C1 segment of cervical spinal cord (tissue), 14 donors: ENCODE measurements around the gene GXYLT1.
"Not testable (repeated sequence)": the region's sequence is repeated elsewhere in the genome, so short reads cannot be mapped to it uniquely, and the experiment has no call there.

ENCODE experiments used
- DNase-seq, 14 donors: peaks; one replicate each; lab custom pipeline; 2025; lab: John Stamatoyannopoulos, UW

GXYLT1 gene

DNA sequence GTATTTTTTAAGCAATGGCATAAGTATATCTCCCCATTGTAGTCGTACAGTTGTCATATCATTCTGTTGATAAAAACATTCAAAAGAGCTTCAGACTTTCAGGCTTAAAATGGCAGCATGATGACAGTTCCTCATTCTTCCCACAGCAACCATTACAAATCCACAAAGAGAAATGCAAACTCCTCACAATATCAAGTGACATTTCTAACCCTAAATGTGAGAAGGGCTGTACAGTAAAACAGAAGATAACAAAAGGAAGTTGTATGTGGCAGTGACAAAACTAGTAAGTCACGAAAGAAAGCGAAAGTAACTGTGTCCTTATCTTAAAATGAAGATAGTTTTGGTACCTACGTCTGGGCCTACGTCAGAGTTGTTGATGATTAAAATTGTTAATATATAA is 46.7 kb downstream of the GXYLT1 start:
- DNase-seq, result no peak

DNA sequence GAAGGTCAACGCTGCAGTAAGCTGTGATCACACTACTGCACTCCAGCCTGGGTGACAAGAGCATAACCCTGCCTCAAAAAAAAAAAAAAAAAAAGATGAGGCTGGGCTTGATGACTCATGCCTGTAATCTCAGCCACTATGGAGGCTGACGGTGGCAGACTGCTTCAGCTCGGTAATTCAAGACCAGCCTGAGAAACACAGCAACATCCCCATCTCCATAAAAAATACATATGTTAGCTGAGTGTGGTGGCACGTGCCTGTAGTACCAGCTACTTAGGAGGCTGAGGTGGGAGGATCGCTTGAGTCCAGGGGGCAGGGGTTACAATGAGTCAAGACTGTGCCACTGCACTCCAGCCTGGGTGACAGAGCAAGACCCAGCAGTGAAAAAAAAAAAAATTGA is 50.4 kb downstream of the GXYLT1 start:
- DNase-seq, result no peak

DNA sequence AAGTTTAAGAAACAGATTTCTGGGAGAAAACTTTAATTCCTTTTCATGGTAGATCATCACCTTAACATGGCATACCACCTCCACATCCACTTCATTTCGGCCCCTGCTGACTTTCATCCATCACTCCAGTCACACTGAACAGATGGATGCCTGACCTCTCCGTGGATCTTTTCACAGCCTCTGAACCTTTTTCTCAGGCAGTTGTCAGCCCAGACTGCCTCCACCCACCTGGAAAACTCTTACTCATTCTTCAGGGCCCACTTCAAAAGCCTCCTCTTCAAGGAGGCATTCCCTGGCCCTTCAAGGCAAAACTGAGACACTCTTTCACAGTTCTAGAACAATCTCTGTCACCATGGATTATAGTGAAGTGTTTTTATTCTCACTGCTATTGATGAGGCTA is 52.9 kb downstream of the GXYLT1 start:
- DNase-seq, result no peak

DNA sequence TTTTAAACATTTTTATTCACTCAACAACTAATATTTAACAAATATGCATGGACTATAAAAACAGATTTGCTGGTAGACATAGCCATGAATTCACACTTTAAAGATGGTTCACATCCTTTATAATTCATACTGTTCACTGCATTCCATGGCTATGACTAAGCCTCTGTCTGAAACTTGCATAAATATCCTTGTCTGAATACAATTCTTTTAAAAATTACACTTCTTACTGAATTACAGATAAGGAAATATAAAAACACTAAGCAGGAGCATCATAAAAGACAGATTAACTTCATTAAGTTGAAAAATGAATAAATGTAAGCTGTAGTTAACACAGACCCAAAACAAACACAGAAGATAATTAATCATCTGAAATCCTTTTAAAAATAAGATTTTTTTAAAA is 53.8 kb downstream of the GXYLT1 start:
- DNase-seq, result no peak

DNA sequence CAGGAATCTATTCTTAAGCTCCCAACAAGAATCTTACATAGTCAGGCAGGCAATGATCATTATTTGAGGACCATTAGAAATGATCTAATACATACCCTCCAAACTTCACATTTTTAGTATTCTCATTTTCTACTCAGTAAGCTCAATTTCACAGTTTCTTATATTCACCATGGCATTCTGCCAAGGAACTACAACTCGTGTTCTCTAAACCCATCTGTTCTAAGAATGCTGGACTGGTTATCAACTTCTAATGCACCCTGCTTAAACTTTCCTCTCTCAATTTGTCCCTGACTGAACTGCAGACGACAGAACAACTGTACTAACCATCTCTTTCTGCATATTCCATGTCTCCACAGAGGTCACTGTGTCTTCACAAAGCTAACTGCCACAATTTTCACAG is 58.6 kb downstream of the GXYLT1 start:
- DNase-seq, result no peak

DNA sequence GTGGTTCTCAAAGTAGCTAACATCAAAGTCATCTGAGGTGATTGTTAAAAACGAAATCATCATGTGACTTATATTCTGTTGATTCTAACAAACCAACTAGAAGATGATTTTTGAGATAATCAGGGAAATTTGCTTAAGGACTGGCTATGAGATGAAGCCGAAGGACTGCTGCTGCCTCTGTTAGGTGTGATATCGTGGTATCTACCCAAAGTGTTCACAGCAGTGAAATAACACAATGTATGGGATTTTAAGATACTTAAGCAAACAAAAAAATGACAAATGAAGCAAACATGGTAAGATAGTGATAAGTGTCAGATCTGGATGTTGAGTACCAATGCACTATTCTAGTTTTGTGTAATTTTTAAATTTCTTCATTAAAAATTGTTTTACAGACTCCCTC is 59.1 kb downstream of the GXYLT1 start:
- no peak for DNase-seq

DNA sequence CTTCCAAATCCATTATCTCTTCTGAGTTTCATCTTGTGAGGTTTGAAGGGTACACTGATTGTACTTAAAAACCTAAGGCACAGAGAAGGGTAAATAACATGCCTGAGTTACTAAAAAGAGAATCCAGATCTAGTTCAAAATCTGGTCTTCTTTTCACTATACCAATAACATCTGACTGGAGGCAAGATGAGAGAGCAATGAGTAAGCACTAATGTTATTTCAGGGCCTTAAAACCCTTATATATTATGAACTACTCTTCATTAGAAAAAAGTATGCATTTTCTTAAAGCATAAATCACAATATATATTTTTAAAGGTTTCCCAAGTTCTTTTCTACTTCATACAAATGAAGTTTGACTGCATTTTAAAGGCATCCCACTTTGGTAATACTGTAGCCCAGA is 60.2 kb downstream of the GXYLT1 start:
- DNase-seq, result no peak

DNA sequence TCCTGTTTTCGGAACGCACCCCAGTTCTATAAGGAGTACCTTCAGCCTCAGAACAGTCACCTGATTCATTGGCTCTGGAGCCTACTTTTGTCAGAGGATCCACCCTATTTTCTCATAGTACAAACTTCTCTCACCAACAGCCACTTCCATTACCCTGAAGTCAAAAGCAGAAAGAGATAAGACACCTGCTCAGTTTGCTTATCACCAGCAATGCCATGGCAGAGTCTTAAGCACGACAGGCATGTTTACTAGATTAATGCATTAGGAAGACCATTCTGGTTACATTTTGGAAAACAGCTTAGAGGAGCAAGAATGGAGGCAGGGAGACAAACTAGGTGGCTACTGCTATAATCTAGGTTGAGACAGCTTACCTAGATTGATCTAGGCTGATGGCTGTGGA is 67.7 kb downstream of the GXYLT1 start:
- DNase-seq, result no peak

DNA sequence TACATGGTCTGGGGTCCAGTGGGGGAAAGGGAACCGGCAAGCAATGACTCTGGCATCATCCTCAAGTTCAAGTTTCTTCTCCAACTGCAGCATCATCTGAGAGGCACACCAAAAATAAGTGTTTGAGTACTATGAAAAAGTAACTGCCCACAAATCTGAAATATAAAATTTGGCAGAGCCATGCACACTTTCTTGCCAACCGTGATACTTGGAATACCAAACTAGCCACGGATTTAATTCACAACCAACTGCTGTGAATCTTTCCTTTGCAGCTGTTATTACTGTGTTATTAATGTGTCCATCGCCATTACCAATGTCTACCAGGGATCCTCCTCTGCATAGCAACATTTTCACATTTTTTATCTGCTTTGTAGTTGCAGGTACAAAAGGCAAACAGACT is 74.6 kb downstream of the GXYLT1 start:
- DNase-seq, result no peak

DNA sequence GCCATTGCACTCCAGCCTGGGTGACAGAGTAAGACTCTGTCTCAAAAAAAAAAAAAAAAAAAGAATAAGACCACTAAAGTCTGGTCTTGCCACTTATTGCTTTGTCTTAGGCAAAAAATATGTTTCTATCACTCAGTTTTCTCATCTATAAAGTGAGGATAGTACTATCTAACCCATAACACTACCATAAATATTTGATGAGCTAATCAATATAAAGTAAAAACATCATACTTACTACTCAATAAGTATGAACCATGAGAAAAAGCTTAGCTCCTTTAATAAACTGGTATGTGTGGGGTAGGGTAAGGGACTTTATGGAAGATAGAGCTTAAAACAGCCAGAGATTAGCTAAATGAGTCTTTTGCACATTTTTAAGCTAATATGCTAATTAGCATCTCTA is 85.5 kb downstream of the GXYLT1 start:
- DNase-seq, result no peak

DNA sequence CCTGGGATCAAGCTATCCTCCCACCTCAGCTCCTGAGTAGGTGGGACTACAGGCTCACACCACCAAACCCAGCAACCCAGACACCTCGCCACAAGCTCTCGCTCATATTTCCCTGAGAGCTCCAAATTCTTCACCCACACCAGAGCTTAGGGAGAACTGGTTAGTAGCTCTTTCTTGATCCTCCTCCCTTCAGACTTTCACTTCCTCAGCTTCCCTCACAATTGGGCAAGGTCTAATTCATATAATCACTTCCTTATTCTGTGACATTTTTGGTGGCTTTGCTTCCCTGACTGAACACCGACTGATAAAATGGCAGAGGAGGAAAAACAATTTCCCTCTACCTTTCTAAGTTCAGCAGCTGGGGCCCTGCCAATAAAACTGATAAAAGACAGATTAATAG is 88.5 kb downstream of the GXYLT1 start:
- no peak for DNase-seq

DNA sequence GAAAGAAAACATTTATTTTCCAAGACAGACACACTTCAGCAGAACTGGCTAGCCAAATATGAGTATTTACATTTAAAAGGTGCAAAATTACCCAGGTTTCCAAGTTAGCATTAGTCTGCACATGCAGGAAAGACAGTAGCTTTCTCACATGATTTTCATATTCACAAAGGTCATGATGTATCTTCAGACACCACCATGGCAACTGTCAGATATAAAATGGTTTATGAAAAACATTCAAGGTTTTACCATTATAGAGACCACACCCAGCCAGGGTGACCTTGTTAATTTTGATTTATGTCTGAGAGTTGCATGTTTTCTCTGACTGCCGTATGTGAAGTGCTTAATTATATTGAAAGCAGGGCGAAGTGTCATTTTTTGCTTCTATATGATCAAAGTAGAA is 91.2 kb downstream of the GXYLT1 start:
- DNase-seq, result no peak

DNA sequence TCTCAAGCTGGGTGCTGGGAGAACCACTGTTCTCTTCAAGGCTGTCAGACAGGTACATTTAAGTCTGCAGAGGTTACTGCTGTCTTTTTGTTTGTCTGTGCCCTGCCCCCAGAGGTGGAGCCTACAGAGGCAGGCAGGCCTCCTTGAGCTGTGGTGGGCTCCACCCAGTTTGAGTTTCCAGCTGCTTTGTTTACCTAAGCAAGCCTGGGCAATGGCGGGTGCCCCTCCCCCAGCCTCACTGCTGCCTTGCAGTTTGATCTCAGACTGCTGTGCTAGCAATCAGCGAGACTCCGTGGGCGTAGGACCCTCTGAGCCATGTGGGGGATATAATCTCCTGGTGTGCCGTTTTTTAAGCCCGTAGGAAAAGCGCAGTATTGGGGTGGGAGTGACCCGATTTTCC is 95.7 kb downstream of the GXYLT1 start:
- DNase-seq, result not testable (repeated sequence)

DNA sequence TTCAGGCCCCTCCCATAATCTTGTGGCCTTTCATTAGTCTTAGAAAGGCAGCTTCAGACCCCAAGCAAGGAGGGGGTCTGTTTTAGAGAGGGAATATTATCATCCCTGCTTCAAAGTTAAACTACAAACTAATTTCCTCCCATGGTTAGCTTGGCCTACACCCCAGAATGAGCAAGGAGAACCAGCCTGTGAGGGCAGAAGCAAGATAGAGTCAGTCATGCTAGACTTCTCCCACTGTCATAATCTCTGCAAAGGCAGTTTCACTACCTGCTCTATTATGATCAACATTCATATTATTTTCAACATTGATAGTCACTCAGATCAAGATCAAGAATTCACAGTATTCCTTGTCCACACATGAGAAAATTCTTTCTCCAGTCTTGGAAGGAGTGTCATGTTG is 105.1 kb downstream of the GXYLT1 start:
- DNase-seq, result no peak

DNA sequence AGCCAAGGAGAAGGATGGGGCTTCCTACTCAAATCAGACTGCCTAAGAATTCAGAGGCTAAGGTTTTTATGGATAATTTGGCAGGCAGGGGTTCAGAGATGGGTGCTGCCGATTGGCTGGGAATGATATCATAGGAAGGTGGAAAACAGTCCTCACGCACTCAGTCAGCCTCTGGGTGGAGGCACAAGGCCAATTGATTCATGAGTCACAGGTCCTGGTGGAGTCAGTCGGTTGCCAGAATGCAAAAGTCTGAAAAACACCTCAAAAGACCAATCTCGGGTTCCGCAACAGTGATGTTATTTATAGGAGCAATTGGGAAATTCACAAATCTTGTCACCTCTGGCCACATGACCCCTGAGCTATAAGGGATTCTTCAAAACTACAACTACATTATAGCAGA is 105.5 kb downstream of the GXYLT1 start:
- no peak for DNase-seq

DNA sequence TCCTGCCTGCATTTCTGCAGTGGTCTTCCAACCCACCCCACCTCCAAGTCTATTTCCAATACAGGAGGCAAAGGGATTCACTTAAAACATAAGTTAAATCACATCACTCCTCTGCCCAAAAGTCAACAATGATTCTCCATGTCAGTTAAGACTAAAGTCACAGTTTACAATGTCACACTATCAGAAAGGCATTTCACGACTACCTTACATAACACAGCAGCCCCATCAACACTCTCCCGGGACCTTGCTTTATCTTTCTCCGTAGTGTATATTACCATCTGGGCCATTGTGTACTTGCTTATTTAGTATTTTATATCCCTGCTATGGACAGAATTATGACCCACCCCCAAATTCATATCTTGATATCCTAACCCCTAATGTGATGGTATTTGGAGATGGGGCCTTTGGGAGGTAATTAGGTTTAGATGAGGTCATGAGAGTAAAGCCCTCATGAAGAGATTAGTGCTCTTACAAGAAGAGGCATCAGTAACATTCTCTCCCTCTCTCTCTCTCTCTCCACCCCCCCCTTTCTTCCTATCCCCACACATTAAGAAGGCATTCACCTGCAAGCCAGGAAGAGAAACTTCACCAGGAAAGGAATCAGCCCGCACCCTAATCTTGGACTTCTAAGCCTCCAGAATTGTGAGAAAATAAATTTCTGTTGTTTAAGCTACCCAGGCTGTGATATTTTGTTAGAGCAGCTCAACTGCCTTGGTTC is 112.7 kb downstream of the GXYLT1 start:
- no peak for DNase-seq
